ENCODE measurements around the gene SWT1. TPM values are rescaled to one million over a fixed set of nuclear protein-coding genes. Genes with fewer than 3 reads are reported as not detected.

SWT1 gene
- total and polyA plus RNA-seq, 9 of the 15 experiments (the other 6 are each of a cell fraction or from before 2014, with no cell fraction given): 1.5 to 3.4 (median 2.3) TPM

GRCh38 chr1:185213091-185213490 is 56.1 kb downstream of the SWT1 start:
- WGBS (ENCODE audit: insufficient coverage, low coverage, missing lambda C conversion rate): 86% methylated on average over 1 of the region's 1 CpG
- Histone ChIP-seq H3K27me3 (ENCODE audit: control insufficient read depth in 2 of 2, insufficient read depth in 2 of 2, low read length in 2 of 2) (no peaks in the 10 kb centered on the region), H3K9me3 (replicated peaks; ENCODE audit: control insufficient read depth, insufficient read depth, low read depth, low read length) (no peaks in the 10 kb centered on the region), H2AFZ (ENCODE audit: low read depth, low read length) (no peak overlapping the region), H3K4me3 (no peak overlapping the region), H3K4me1 (replicated peaks in 1 of 2; ENCODE audit: control insufficient read depth in 2 of 2, insufficient read depth in 2 of 2, low read length in 2 of 2) (no peaks in the 10 kb centered on the region), H3K9ac (ENCODE audit: insufficient read depth in 1 of 2, low read depth in 2 of 2, low read length in 2 of 2) (no peak overlapping the region), H3K27ac (ENCODE audit: extremely low read depth, low read depth, low read length) (no peak overlapping the region), H3K36me3 (ENCODE audit: control insufficient read depth, insufficient read depth, low read length) (no peaks in the 10 kb centered on the region), H4K20me1 (replicated peaks; ENCODE audit: control insufficient read depth, insufficient read depth, low read length) (no peaks in the 10 kb centered on the region), H3K4me2 (ENCODE audit: insufficient read depth, low read length) (no peak overlapping the region), H3K79me2 (ENCODE audit: control insufficient read depth, insufficient read depth, low read length) (no peaks in the 10 kb centered on the region), H3K9me1 (ENCODE audit: control insufficient read depth, insufficient read depth, low read length) (no peaks in the 10 kb centered on the region)
- in situ Hi-C loops (cut with MboI) (no loop called here), intact Hi-C loops (cut with micrococcal nuclease) (no loop called here)
- POLR2A ChIA-PET: no interaction called here
- no peak for ATAC-seq
- no TSS peak for BruUV-seq (replicated peaks)
- CTCF ChIA-PET (ENCODE audit: low intra/inter-chr PET ratio): no interaction called here
- FAIRE-seq: no peak
- DNase-seq (ENCODE audit: extremely low read depth in 1 of 4, low spot score in 3 of 4): no peak
- TF ChIP-seq TSHZ1 (CRISPR knock-in tag; IDR thresholded peaks at IDR 0.05) (no peak), SMAD4 (CRISPR knock-in tag; conservative IDR thresholded peaks at IDR 0.05) (no peak), CTCFL (IDR thresholded peaks at IDR 0.05; ENCODE audit: borderline replicate concordance, insufficient read depth, low read depth, low read length, poor library complexity, severe bottlenecking) (no peak), ZBTB12 (CRISPR knock-in tag; IDR thresholded peaks at IDR 0.05) (no peak), TAF9B (IDR thresholded peaks at IDR 0.05; ENCODE audit: partially characterized antibody) (no peak), ZNF655 (CRISPR knock-in tag; IDR thresholded peaks at IDR 0.05) (no peak), IRF9 (tag; IDR thresholded peaks at IDR 0.05) (no peak), ZNF740 (CRISPR knock-in tag; IDR thresholded peaks at IDR 0.05) (no peak), ZNF740 (tag; IDR thresholded peaks at IDR 0.05) (no peak), ESRRA (IDR thresholded peaks at IDR 0.05; ENCODE audit: borderline replicate concordance, low read depth) (no peak), BRD4 (IDR thresholded peaks at IDR 0.05) (no peak), ZNF717 (CRISPR knock-in tag; IDR thresholded peaks at IDR 0.05) (no peak), ZNF143 (CRISPR knock-in tag; IDR thresholded peaks at IDR 0.05) (no peak)
